Natural killer cell treated with Interleukin-12 subunit alpha and Interleukin-12 subunit beta and Interleukin-15 and Interleukin-18, amount 100 ng/mL, for 72 hours (primary cell): ENCODE measurements around the gene TMC8. TPM values are rescaled to one million over a fixed set of nuclear protein-coding genes. Genes with fewer than 3 reads are reported as not detected.

Experiments used
- ATAC-seq, 2 donors: fragments of 150-1000 bp; cut with Tn5 transposase in 1 of 2; sonication (Bioruptor Pico), chemical (Tn5 transposase) in 1 of 2; 2 replicates each; pipeline ENCODE4 v1.10.0; 2021
- DNase-seq: peaks from one replicate; pipeline ENCODE4 v3.0.0; 2022; ENCODE audit warnings: low spot score
- H3K27ac Mint-ChIP-seq, 2 donors: 1 replicate in 1 of 2; 2 replicates in 1 of 2; pipeline ENCODE4 v1.8.0; 2022; ENCODE audit warnings: mixed read lengths in 2 of 2, mild to moderate bottlenecking in 1 of 2, moderate library complexity in 1 of 2
- H3K27me3 Mint-ChIP-seq, 2 donors: 1 replicate in 1 of 2; 2 replicates in 1 of 2; pipeline ENCODE4 v1.8.0; 2022; ENCODE audit warnings: mixed read lengths in 2 of 2
- H3K36me3 Mint-ChIP-seq: one replicate; pipeline ENCODE4 v1.8.0; 2022; ENCODE audit warnings: mixed read lengths
- H3K4me1 Mint-ChIP-seq, 2 donors: 1 replicate in 1 of 2; 2 replicates in 1 of 2; pipeline ENCODE4 v1.8.0; 2022; ENCODE audit warnings: low read depth in 2 of 2, mixed read lengths in 2 of 2, mild to moderate bottlenecking in 1 of 2
- H3K4me3 Mint-ChIP-seq: one replicate; pipeline ENCODE4 v1.8.0; 2022; ENCODE audit warnings: mixed read lengths
- H3K9me3 Mint-ChIP-seq: 2 replicates; pipeline ENCODE4 v1.8.0; 2022; ENCODE audit warnings: mixed read lengths
- total RNA-seq, 2 donors: library from RNA; stranded (reverse); gene quantifications; one replicate each; pipeline ENCODE4 v1.2.3, GENCODE V29; 2022

Gene TMC8
- total RNA-seq, 2 donors from 2014 or later: 87.1 to 209 TPM

DNA sequence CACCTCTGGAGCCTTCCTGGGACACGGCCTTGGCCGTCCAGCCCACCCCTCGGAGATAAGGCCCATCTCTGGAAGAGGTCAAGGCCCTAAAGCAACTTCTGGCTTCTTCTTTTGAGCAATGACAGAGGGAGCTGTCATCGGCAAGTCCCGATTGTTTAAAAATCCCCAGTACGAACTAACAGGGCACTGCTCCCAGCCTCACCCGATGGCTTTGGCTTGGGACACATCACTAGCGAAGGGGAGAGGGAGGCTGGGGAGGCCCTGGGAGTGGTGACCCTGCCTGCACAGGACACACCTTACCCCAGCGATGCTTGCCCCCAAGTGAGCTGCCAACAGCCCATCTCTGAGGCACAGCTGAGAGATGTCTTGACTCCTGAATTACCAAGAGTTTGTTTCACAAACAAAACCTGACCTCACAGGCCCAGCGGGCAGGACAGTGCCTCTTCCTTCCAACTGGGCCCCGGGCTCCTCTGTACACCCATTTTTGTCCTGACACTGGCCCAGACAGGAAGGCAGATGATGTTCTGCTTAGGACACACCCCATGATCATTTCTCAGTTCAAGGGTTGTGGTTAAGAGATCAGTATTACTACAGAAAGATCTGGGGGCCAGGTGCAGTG, 42.6 kb downstream of the TMC8 start:
- Mint-ChIP-seq H3K27ac (peak overlapping the region; percentile 70 to 77), H3K4me1 (peaks cover 38 to 39% of the 10 kb centered on the region in 2 donors), H3K27me3 (no peaks in the 10 kb centered on the region), H3K4me3 (peak overlapping the region; percentile 58), H3K36me3 (peaks cover 6% of the 10 kb centered on the region), H3K9me3 (no peaks in the 10 kb centered on the region)
- ATAC-seq (peak in 1 of 2 donors; percentile 54), DNase-seq (no peak)

- peaks cover 38 to 42% of the 10 kb centered on the region in 2 donors for H3K4me1 Mint-ChIP-seq
- DNase-seq (no peak), ATAC-seq (no peak)
- H3K4me3 Mint-ChIP-seq: no peak overlapping the region
- H3K27ac Mint-ChIP-seq: peak overlapping the region in 1 of 2 donors; percentile 77
- H3K9me3 Mint-ChIP-seq: no peaks in the 10 kb centered on the region
- no peaks in the 10 kb centered on the region for H3K27me3 Mint-ChIP-seq
- peaks cover 6% of the 10 kb centered on the region for H3K36me3 Mint-ChIP-seq
These were observed 43.8 kb downstream of the TMC8 start for GRCh38 chr17:78174346-78174869.

DNA sequence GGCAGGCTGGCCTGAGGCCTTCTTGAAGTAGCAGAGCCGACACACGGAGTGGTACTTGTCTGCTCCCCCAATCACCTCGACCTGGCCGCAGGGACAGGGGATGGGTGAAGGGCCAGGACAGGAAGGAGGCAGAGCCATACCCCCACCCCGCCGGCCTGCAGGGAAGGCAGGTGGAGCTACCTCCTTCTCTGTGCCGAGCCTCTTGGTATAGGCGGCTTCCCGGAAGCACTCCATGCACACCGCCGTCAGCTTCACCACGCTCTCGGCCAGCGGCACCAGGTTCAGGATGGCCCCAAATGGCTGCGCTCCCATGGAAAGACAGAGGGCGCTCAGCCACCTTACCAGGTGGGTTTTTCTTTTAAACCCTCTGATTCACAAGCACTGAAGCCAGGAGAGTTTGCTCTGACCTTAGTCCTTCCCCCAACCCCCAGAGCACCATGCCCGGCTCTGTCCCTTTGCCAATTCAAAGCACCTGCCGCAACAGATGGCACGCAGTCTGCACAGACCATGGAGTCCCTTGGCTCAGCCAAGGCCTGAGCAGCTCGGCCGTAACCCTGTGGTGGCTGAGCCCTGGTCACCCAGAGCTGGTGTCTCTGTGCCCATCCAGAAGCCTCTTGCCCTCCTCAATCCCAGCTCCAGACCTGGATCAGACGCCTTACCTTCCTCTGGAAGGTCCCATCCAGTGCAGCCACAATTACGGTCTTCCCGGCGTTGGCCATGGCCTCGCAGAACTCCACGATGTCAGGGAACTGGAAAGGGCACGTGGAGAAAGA, 44.5 kb downstream of the TMC8 start:
- DNase-seq (no peak), ATAC-seq (no peak)
- H3K36me3 Mint-ChIP-seq: peaks cover 6% of the 10 kb centered on the region
- H3K9me3 Mint-ChIP-seq: no peaks in the 10 kb centered on the region
- no peak overlapping the region for H3K27ac Mint-ChIP-seq
- H3K4me3 Mint-ChIP-seq: no peak overlapping the region
- peaks cover 40 to 42% of the 10 kb centered on the region in 2 donors for H3K4me1 Mint-ChIP-seq
- H3K27me3 Mint-ChIP-seq: no peaks in the 10 kb centered on the region

DNA sequence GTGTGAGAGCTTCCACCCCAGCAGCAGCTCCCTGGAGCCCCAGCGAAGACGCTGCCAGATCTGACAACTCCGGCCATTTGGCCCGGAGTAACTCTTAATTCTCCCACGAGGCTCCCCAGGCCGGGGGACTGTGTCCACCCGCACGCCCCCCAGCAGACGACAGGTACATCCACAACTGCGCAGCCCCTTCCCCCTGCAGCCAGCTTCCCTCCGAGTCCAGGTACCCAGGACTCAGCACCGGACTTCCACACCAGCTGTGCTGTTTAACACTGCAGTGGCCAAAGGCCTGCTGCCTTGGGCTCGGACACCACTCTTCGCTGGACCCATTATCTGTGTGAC, 45.0 kb downstream of the TMC8 start:
- DNase-seq (no peak), ATAC-seq (no peak)
- Mint-ChIP-seq H3K9me3 (no peaks in the 10 kb centered on the region), H3K4me3 (no peak overlapping the region), H3K27me3 (no peaks in the 10 kb centered on the region), H3K36me3 (peaks cover 11% of the 10 kb centered on the region), H3K4me1 (peaks cover 42 to 43% of the 10 kb centered on the region in 2 donors), H3K27ac (no peak overlapping the region)

- Mint-ChIP-seq H3K27me3 (no peaks in the 10 kb centered on the region), H3K4me3 (no peak overlapping the region), H3K27ac (peak overlapping the region in 1 of 2 donors; percentile 50), H3K9me3 (no peaks in the 10 kb centered on the region), H3K4me1 (peaks cover 36 to 42% of the 10 kb centered on the region in 2 donors), H3K36me3 (peaks cover 13% of the 10 kb centered on the region)
- peak; percentile 73 to 83 for ATAC-seq
- DNase-seq: peak; percentile 79
These were observed 46.0 kb downstream of the TMC8 start for GRCh38 chr17:78176548-78177025.

DNA sequence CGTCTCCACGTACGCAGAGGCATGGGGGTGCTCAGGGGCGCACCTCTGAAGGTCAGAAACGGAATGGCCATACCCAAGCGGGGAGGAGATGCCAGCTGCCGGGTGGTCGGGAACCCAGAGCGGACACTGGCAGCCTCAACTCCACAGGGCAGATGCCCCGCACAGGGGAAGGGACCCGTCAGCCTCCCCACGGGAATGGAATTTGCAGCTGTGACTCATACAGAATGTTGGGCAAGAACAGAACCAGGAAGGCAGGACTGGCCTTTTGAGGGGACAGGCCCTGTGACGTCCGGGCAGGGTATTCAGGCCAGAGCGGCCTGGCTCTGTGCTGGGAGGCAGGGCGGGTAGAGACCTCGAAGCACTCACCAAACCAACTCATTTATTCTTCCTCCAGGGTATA, 48.8 kb downstream of the TMC8 start:
- no peaks in the 10 kb centered on the region for H3K27me3 Mint-ChIP-seq
- H3K4me1 Mint-ChIP-seq: peaks cover 16 to 22% of the 10 kb centered on the region in 2 donors
- H3K36me3 Mint-ChIP-seq: peaks cover 7% of the 10 kb centered on the region
- no peak overlapping the region for H3K4me3 Mint-ChIP-seq
- ATAC-seq: no peak
- H3K27ac Mint-ChIP-seq: peak overlapping the region in 1 of 2 donors; percentile 90
- no peak for DNase-seq
- no peaks in the 10 kb centered on the region for H3K9me3 Mint-ChIP-seq

GRCh38 chr17:78180083-78180482, 49.5 kb downstream of the TMC8 start:
- ATAC-seq: peak; percentile 60 to 64
- H3K27ac Mint-ChIP-seq: peak overlapping the region; percentile 60 to 90
- peaks cover 7% of the 10 kb centered on the region for H3K36me3 Mint-ChIP-seq
- DNase-seq: no peak
- H3K4me1 Mint-ChIP-seq: peaks cover 20 to 22% of the 10 kb centered on the region in 2 donors
- peak overlapping the region; percentile 75 for H3K4me3 Mint-ChIP-seq
- no peaks in the 10 kb centered on the region for H3K27me3 Mint-ChIP-seq
- no peaks in the 10 kb centered on the region for H3K9me3 Mint-ChIP-seq

DNA sequence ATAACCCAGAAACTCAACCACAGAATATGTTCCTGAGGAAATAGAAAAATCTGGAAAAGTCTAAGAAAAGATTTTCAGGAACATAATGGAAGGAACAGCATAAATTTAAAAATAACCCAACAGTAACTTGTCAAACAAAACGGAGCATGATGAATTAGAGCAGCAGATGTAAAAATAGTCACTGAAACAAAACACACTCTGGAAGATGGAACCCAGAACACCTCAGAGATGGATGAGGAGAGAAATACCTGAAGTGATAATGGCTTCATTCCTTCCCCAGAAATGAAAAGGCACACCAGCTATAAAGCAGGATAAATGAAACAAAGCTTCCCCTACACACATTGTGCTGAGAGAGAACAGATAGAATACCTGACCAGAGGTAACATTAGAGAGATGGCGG, 49.9 kb downstream of the TMC8 start:
- Mint-ChIP-seq H3K4me3 (peak overlapping the region; percentile 75), H3K27me3 (no peaks in the 10 kb centered on the region), H3K27ac (peak overlapping the region; percentile 60 to 90), H3K4me1 (peaks cover 22 to 23% of the 10 kb centered on the region in 2 donors), H3K36me3 (peaks cover 7% of the 10 kb centered on the region), H3K9me3 (no peaks in the 10 kb centered on the region)
- DNase-seq: no peak
- ATAC-seq: no peak

DNA sequence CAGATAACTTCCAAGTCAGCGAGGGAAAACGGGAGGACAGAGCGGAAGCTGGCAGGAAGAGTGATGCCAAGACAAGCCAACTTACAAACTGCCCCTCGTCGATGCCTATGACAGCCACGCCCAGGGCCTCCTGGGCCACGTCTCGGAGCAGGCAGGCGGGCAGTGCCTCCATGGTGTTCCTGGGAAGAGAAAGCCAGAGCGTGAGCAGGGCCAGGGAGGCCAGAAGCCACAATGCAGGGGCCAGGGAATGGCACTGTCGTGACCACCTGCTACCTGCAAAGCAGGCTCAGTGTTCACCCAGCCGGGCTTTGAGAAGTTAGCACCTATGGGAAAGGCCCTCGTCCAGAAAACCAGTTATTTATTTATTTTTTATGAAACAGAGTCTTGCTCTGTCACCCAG, 51.9 kb downstream of the TMC8 start:
- H3K27me3 Mint-ChIP-seq: no peaks in the 10 kb centered on the region
- DNase-seq: no peak
- H3K9me3 Mint-ChIP-seq: no peaks in the 10 kb centered on the region
- H3K4me1 Mint-ChIP-seq: peaks cover 23 to 24% of the 10 kb centered on the region in 2 donors
- H3K27ac Mint-ChIP-seq: peak overlapping the region in 1 of 2 donors; percentile 20
- no peak overlapping the region for H3K4me3 Mint-ChIP-seq
- no peak for ATAC-seq
- H3K36me3 Mint-ChIP-seq: peaks cover 7% of the 10 kb centered on the region

- Mint-ChIP-seq H3K4me3 (no peak overlapping the region), H3K4me1 (peaks cover 23 to 24% of the 10 kb centered on the region in 2 donors), H3K9me3 (no peaks in the 10 kb centered on the region)
These were observed 53.3 kb downstream of the TMC8 start for GRCh38 chr17:78183916-78184315.

GRCh38 chr17:78184351-78184750, 53.8 kb downstream of the TMC8 start:
- ATAC-seq: no peak
- H3K36me3 Mint-ChIP-seq: peaks cover 7% of the 10 kb centered on the region
- H3K4me1 Mint-ChIP-seq: peaks cover 22 to 23% of the 10 kb centered on the region in 2 donors
- H3K27me3 Mint-ChIP-seq: no peaks in the 10 kb centered on the region
- H3K4me3 Mint-ChIP-seq: no peak overlapping the region
- H3K27ac Mint-ChIP-seq: no peak overlapping the region
- DNase-seq: no peak
- no peaks in the 10 kb centered on the region for H3K9me3 Mint-ChIP-seq

More at GRCh38 chr17:78183916-78184315, 53.3 kb downstream of the TMC8 start:
- H3K27me3 Mint-ChIP-seq: no peaks in the 10 kb centered on the region
- peaks cover 7% of the 10 kb centered on the region for H3K36me3 Mint-ChIP-seq
- ATAC-seq (no peak), DNase-seq (no peak)
- no peak overlapping the region for H3K27ac Mint-ChIP-seq

GRCh38 chr17:78184868-78185267, 54.3 kb downstream of the TMC8 start:
- peaks cover 21 to 23% of the 10 kb centered on the region in 2 donors for H3K4me1 Mint-ChIP-seq

DNA sequence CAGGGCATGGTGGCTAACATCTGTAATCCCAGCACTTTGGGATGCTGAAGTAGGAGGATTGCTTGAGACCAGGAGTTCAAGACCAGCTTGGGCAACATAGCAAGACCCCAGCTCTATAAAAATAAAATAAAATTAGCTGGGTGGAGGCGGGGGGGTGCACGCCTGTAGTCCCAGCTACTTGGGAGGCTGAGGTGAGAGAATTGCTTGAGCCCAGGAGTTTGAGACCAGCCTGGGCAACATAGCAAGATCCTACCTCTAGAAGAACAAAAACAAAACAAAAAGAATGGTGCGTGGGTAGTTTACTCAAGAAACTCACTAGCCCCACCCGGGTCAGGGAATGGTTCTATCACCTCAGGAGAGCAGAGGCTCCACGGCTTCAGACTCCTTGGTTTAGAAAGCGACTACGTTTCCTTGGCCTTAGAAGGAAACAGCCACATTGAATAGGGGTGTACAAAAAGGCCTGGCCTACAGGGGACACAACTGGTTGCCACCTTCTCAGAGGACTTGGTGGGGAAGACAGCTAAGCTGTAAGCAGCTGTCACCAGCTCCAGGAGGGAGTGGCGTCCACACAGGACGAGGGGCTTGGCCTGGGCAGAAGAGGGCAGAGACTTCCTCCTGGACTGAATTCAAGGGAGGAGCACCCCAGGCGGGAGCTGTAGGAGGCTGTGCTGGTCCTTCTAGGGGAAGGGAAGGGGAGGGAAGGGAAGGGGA, 55.6 kb downstream of the TMC8 start:
- H3K4me1 Mint-ChIP-seq: peaks cover 14% of the 10 kb centered on the region in 2 donors
- no peaks in the 10 kb centered on the region for H3K9me3 Mint-ChIP-seq
- peak overlapping the region; percentile 30 to 51 for H3K27ac Mint-ChIP-seq
- no peak for DNase-seq
- H3K4me3 Mint-ChIP-seq: peak overlapping the region; percentile 85
- peak in 1 of 2 donors; percentile 28 for ATAC-seq
- no peaks in the 10 kb centered on the region for H3K36me3 Mint-ChIP-seq
- H3K27me3 Mint-ChIP-seq: no peaks in the 10 kb centered on the region

More at GRCh38 chr17:78184868-78185267, 54.3 kb downstream of the TMC8 start:
- H3K9me3 Mint-ChIP-seq: no peaks in the 10 kb centered on the region
- ATAC-seq (no peak), DNase-seq (no peak)
- H3K4me3 Mint-ChIP-seq: peak overlapping the region; percentile 71
- peaks cover 7% of the 10 kb centered on the region for H3K36me3 Mint-ChIP-seq
- H3K27ac Mint-ChIP-seq: no peak overlapping the region
- no peaks in the 10 kb centered on the region for H3K27me3 Mint-ChIP-seq
